ENCODE results near the gene AFAP1L1. TPM values are rescaled to one million over a fixed set of nuclear protein-coding genes. Genes with fewer than 3 reads are reported as not detected.

AFAP1L1 gene
- total and polyA plus RNA-seq, 9 of the 15 experiments (the other 6 are each of a cell fraction or from before 2014, with no cell fraction given) = 0.01 to 0.12 (median 0.03) TPM; not detected in 4

GRCh38 chr5:149387982-149388381 lies 116.3 kb downstream of the AFAP1L1 start (continued):
- TF ChIP-seq ZNF133 (CRISPR knock-in tag; IDR thresholded peaks at IDR 0.05) = no peak
- no peak for TF ChIP-seq ELF1 (tag; IDR thresholded peaks at IDR 0.05)
- TF ChIP-seq, protein P1, sequence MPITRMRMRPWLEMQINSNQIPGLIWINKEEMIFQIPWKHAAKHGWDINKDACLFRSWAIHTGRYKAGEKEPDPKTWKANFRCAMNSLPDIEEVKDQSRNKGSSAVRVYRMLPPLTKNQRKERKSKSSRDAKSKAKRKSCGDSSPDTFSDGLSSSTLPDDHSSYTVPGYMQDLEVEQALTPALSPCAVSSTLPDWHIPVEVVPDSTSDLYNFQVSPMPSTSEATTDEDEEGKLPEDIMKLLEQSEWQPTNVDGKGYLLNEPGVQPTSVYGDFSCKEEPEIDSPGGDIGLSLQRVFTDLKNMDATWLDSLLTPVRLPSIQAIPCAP (CRISPR knock-in tag; IDR thresholded peaks at IDR 0.05; ENCODE audit: borderline replicate concordance) = no peak
- TF ChIP-seq ZC3H11A (IDR thresholded peaks at IDR 0.05; ENCODE audit: low read depth, low read length) = no peak
- TF ChIP-seq, protein P2, sequence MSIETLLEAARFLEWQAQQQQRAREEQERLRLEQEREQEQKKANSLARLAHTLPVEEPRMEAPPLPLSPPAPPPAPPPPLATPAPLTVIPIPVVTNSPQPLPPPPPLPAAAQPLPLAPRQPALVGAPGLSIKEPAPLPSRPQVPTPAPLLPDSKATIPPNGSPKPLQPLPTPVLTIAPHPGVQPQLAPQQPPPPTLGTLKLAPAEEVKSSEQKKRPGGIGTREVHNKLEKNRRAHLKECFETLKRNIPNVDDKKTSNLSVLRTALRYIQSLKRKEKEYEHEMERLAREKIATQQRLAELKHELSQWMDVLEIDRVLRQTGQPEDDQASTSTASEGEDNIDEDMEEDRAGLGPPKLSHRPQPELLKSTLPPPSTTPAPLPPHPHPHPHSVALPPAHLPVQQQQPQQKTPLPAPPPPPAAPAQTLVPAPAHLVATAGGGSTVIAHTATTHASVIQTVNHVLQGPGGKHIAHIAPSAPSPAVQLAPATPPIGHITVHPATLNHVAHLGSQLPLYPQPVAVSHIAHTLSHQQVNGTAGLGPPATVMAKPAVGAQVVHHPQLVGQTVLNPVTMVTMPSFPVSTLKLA (conservative IDR thresholded peaks at IDR 0.05) = no peak
- TF ChIP-seq ZNF184 (CRISPR knock-in tag; IDR thresholded peaks at IDR 0.05) = no peak
- no peak for TF ChIP-seq ZBTB7A (IDR thresholded peaks at IDR 0.05; ENCODE audit: borderline replicate concordance, control insufficient read depth, low read depth, low read length)

DNA sequence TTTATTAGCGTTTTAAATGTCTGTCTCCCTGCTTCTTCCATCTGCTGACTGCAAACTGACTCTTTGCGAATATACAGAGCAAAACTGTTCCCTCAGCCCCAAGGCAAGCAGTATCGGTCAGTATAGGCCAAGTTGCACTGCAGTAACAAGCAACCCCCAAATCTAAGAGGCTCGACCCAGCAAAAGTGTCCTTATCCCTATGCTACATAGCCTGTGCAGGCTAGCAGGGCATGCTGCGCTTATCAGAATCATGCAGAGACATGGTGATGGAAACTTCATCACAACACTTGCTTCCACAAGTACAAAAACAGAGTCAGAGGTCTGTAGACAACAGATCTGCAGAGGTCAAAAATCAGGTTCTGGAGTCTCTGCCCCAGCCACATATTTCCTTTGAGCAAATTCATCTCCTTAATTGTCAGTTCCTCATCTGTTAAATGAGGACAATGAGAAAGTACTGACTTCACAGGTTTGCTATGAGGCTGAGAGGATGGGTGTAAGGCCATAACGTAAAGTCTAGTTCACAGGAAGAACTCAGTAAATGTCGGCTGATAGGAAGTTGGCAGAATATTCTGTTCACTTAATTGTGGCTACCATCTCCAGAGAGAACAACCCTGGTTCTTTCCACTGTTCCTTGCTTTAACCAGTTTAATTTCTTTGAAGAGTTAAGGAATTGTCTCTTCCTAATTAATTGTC lies 117.0 kb downstream of the AFAP1L1 start:
- intact Hi-C loops (cut with micrococcal nuclease) = no loop called here
- no TSS peak for BruUV-seq (replicated peaks)
- no peaks in the 10 kb centered on the region for H3K9me3 ChIP-seq (replicated peaks; ENCODE audit: control insufficient read depth, insufficient read depth, low read depth, low read length)
- POLR2A ChIA-PET = no interaction called here
- WGBS (ENCODE audit: insufficient coverage, low coverage, missing lambda C conversion rate) = 22% methylated on average over 7 of the region's 7 CpGs
- no peak overlapping the region for H3K4me2 ChIP-seq (ENCODE audit: insufficient read depth, low read length)
- DNase-seq (ENCODE audit: extremely low read depth in 1 of 4, low spot score in 3 of 4) = no peak
- no peak overlapping the region for H3K4me3 ChIP-seq
- H2AFZ ChIP-seq (ENCODE audit: low read depth, low read length) = no peak overlapping the region
- CTCF ChIA-PET (ENCODE audit: low intra/inter-chr PET ratio) = no interaction called here
- no peak overlapping the region for H3K27ac ChIP-seq (ENCODE audit: extremely low read depth, low read depth, low read length)
- in situ Hi-C loops (cut with MboI) = loop anchor here (5.0 kb wide), 1 partner anchor 39 kb away; no protein-coding TSS in a partner anchor
- H3K9ac ChIP-seq (ENCODE audit: insufficient read depth in 1 of 2, low read depth in 2 of 2, low read length in 2 of 2) = no peak overlapping the region
- H4K20me1 ChIP-seq (replicated peaks; ENCODE audit: control insufficient read depth, insufficient read depth, low read length) = no peaks in the 10 kb centered on the region
- no peaks in the 10 kb centered on the region for H3K9me1 ChIP-seq (ENCODE audit: control insufficient read depth, insufficient read depth, low read length)
- H3K27me3 ChIP-seq (ENCODE audit: control insufficient read depth in 2 of 2, insufficient read depth in 2 of 2, low read length in 2 of 2) = no peaks in the 10 kb centered on the region
- H3K79me2 ChIP-seq (ENCODE audit: control insufficient read depth, insufficient read depth, low read length) = no peaks in the 10 kb centered on the region
- peaks cover 3% of the 10 kb centered on the region in 2 experiments; a peak in 3 of 5 replicates for H3K4me1 ChIP-seq (replicated peaks in 1 of 2; ENCODE audit: control insufficient read depth in 2 of 2, insufficient read depth in 2 of 2, low read length in 2 of 2)
- FAIRE-seq = no peak
- H3K36me3 ChIP-seq (ENCODE audit: control insufficient read depth, insufficient read depth, low read length) = no peaks in the 10 kb centered on the region
- no peak for ATAC-seq
- TF ChIP-seq KAT8 (IDR thresholded peaks at IDR 0.05; ENCODE audit: low read depth) (no peak), BCOR (IDR thresholded peaks at IDR 0.05) (0 out of 2 replicates have a peak, but pooled peaks have one; percentile 11), TCF3 (CRISPR knock-in tag; IDR thresholded peaks at IDR 0.05) (peak; percentile 54; the same call in 1 of the 2 replicates), RFX7 (CRISPR knock-in tag; IDR thresholded peaks at IDR 0.05) (no peak), TRIM24 (IDR thresholded peaks at IDR 0.05) (peak in 1 of 2 experiments; percentile 54; a peak in 1 of 4 replicates), CBFA2T2 (conservative IDR thresholded peaks at IDR 0.05) (peak; percentile 55), ZNF12 (CRISPR knock-in tag; IDR thresholded peaks at IDR 0.05) (peak; percentile 100), STAT5A (IDR thresholded peaks at IDR 0.05; ENCODE audit: borderline replicate concordance, low read length) (no peak), ETV6 (IDR thresholded peaks at IDR 0.05; ENCODE audit: borderline replicate concordance in 1 of 2, low read depth in 2 of 2, low read length in 1 of 2) (no peak), ETV6 (CRISPR knock-in tag; IDR thresholded peaks at IDR 0.05; ENCODE audit: borderline replicate concordance) (no peak), GMEB1 (CRISPR knock-in tag; IDR thresholded peaks at IDR 0.05) (no peak)
- TF ChIP-seq, protein P3, sequence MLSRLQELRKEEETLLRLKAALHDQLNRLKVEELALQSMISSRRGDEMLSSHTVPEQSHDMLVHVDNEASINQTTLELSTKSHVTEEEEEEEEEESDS (CRISPR knock-in tag; IDR thresholded peaks at IDR 0.05) = no peak

All from K562 (cell line).